Naive B cell (primary cell): Measurements from ENCODE around the gene P2RY6. TPM values are rescaled to one million over a fixed set of nuclear protein-coding genes. Genes with fewer than 3 reads are reported as not detected.

Experiments
- ATAC-seq, 2 donors: fragments of 150-1000 bp; cut with Tn5 transposase; 2 replicates each; pipeline ENCODE4 v1.10.0; 2021; ENCODE audit warnings: low read depth in 2 of 2, mild to moderate bottlenecking in 2 of 2, moderate library complexity in 2 of 2
- DNase-seq: peaks from one replicate; pipeline ENCODE4 v3.0.0; 2022
- H3K27ac Mint-ChIP-seq, 6 donors: one replicate each; pipeline ENCODE4 v1.8.0; 2020 to 2022; ENCODE audit warnings: mild to moderate bottlenecking in 6 of 6, mixed read lengths in 6 of 6, moderate library complexity in 5 of 6, inconsistent platforms in 2 of 6
- H3K27me3 Mint-ChIP-seq, 3 donors: one replicate each; pipeline ENCODE4 v1.8.0; 2021 to 2022; ENCODE audit warnings: mixed read lengths in 3 of 3, mild to moderate bottlenecking in 1 of 3
- H3K36me3 Mint-ChIP-seq, 2 donors: one replicate each; pipeline ENCODE4 v1.8.0; 2020 to 2022; ENCODE audit warnings: mixed read lengths in 2 of 2, inconsistent platforms in 1 of 2, mild to moderate bottlenecking in 1 of 2
- H3K4me1 Mint-ChIP-seq, 3 donors: one replicate each; pipeline ENCODE4 v1.8.0; 2020 to 2022; ENCODE audit warnings: mixed read lengths in 3 of 3, inconsistent platforms in 1 of 3, mild to moderate bottlenecking in 1 of 3, moderate library complexity in 1 of 3
- H3K4me3 Mint-ChIP-seq, 8 donors: one replicate each; pipeline ENCODE4 v1.8.0; 2020 to 2022; ENCODE audit warnings: mild to moderate bottlenecking in 8 of 8, mixed read lengths in 8 of 8, moderate library complexity in 8 of 8, inconsistent platforms in 2 of 8
- H3K9me3 Mint-ChIP-seq, 7 donors: one replicate each; pipeline ENCODE4 v1.8.0; 2020 to 2022; ENCODE audit warnings: mixed read lengths in 7 of 7, mild to moderate bottlenecking in 5 of 7, inconsistent platforms in 2 of 7, moderate library complexity in 1 of 7
- polyA plus RNA-seq, 6 donors: library from polyadenylated mRNA; unstranded; fragments of 300-500 nt; fragmentation: Illumina TruSeq; gene quantifications; one replicate each; pipeline ENCODE4 v1.2.3, GENCODE V29; 2021; ENCODE audit warnings: low read depth in 6 of 6

The P2RY6 gene
- polyA plus RNA-seq, 6 donors from 2014 or later: not detected

DNA sequence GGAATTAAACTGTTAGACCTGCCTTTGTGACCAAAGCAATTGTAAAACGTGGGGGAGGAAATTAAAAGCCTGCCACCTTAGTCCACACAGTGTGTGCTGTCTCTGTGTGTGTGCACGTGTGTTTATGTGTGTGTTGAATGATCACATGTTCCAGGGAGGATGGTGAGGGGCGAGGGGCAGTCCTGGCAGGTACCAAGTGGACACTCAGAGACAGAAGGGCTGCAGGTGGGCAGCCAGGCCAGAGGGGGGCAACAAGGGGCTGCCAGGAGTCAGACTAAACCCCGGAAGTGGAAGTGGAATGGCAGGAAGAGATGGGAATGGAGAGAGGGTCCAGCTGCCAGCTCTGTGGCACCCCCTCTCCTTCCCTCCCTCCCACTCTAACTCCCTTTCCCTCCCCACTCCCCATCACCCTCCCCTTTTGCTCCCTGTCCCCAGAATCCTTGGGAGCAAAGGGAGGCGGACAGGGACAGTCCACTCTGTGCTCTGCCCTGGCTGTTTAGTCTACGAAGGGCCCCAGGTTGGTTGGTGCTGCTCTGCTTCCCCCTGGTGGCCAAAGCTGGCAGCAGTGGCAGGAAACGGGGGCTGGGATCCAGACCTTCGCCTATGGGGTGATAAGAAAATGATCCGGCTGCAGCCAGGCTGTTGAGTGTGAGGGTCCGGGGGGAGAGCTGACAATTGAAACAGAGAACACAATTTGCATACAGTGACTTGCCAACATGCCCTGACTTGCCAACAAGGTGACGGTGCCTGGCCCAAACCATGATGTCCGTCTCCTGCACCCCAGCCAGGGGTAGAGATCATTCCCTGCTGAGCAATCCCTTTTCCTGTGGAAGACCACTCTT is 29.7 kb upstream of the P2RY6 start:
- no peak overlapping the region for H3K27ac Mint-ChIP-seq
- ATAC-seq (peak; percentile 71 to 94), DNase-seq (peak; percentile 67)
- no peaks in the 10 kb centered on the region for H3K9me3 Mint-ChIP-seq
- no peaks in the 10 kb centered on the region for H3K36me3 Mint-ChIP-seq
- peaks cover 0 to 5% (median 0%) of the 10 kb centered on the region in 3 donors for H3K27me3 Mint-ChIP-seq
- peaks cover 0 to 7% (median 2%) of the 10 kb centered on the region in 3 donors for H3K4me1 Mint-ChIP-seq
- H3K4me3 Mint-ChIP-seq: no peak overlapping the region

DNA sequence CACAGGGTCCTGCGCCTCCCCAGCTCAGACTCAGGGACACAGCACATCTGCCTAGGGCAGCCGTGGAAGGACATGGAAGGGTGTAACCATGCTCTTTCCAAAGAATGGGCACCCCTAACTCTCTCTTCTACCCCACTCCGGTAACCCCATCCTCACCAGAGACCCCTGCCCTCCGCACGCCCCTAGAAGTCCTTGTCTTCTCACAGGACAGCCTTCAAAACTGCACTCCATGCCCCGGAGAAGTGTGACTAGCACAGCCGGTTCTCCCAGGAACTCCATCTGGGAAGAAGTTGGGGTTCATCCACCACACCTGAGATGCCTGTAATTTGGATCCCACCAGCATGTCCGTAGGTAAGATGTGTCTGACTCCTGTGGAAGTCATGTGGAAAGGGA is 29.0 kb upstream of the P2RY6 start:
- Mint-ChIP-seq H3K4me1 (peaks cover 0 to 7% (median 2%) of the 10 kb centered on the region in 3 donors), H3K27me3 (no peaks in the 10 kb centered on the region), H3K9me3 (no peaks in the 10 kb centered on the region), H3K27ac (no peak overlapping the region), H3K36me3 (no peaks in the 10 kb centered on the region), H3K4me3 (no peak overlapping the region)
- ATAC-seq: no peak
- no peak for DNase-seq

DNA sequence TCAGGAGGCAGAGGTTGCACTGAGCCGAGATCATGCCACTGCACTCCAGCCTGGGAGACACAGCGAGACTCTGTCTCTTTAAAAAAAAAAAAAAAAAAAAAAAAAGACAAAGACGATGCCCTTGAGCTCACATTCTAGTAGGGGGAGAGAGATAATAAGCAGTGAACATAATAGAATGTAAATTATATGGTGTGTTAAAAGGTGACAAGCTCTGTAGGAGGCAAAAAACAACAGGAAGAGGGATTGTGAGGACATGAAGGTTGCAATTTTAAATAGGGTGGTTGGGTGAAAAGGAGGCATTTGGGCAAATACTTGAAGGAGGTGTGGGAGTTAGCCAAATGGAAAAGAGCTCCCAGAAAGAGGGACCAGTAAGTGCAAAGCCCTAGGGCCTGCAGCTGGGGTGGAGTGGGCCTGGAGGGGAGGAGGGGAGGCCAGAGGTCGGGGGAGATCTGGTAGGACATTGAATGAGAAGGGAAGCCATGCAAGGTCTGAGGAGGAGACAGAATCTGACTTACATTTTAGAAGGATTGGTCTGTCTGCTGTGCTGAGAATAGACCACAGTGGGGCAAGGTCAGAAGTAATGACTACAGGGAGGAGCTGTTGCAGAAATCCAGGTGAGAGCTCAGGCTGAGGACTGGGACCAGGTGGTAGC is 27.4 kb upstream of the P2RY6 start:
- DNase-seq (no peak), ATAC-seq (no peak)
- Mint-ChIP-seq H3K27ac (no peak overlapping the region), H3K4me3 (no peak overlapping the region), H3K4me1 (peaks cover 0 to 7% (median 2%) of the 10 kb centered on the region in 3 donors), H3K27me3 (no peaks in the 10 kb centered on the region), H3K36me3 (no peaks in the 10 kb centered on the region), H3K9me3 (no peaks in the 10 kb centered on the region)

DNA sequence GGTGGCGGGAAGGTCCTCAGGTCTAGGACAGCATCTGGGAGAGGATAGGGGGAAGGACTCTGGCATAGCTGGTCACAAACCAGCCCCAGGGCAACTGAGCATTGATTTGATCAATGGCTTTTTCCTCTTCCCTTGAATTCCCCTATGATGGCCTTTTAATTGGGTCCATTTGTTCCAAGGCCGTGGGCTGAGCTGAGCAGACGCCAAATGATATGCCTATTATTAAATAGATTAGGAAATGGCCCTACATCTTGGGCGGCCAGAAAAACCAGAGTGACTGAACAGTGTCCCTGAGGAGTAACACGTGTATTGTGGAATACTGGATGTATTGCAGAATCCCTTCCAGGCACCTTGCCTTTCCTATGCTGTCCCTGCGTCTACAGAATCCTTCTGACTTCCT is 26.7 kb upstream of the P2RY6 start:
- Mint-ChIP-seq H3K4me1 (peaks cover 0 to 7% (median 2%) of the 10 kb centered on the region in 3 donors), H3K36me3 (no peaks in the 10 kb centered on the region), H3K27me3 (no peaks in the 10 kb centered on the region), H3K27ac (no peak overlapping the region), H3K4me3 (no peak overlapping the region), H3K9me3 (no peaks in the 10 kb centered on the region)
- ATAC-seq: no peak
- no peak for DNase-seq

DNA sequence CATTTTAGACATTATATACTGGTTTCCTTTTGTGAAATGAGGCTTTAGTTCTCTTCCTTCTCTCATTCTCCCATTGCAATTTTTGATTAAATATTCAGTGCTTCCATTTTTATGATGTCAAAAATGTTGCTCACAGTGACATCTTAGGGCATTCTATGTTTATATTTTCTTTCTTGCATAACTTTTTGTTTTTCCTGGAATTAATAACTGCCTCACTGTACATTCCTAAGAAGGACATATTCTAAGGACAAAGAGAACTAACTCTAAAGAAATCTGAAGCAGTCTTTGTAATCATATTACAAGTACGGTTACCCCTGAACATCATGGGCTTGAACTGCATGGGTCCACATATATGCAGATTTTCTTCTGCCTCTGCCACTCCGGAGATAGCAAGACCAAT is 25.8 kb upstream of the P2RY6 start:
- no peak for DNase-seq
- H3K9me3 Mint-ChIP-seq: no peaks in the 10 kb centered on the region
- H3K27me3 Mint-ChIP-seq: no peaks in the 10 kb centered on the region
- H3K4me3 Mint-ChIP-seq: no peak overlapping the region
- H3K27ac Mint-ChIP-seq: peak overlapping the region in 1 of 6 donors; percentile 25
- H3K36me3 Mint-ChIP-seq: no peaks in the 10 kb centered on the region
- no peak for ATAC-seq
- H3K4me1 Mint-ChIP-seq: peaks cover 0 to 7% (median 2%) of the 10 kb centered on the region in 3 donors

DNA sequence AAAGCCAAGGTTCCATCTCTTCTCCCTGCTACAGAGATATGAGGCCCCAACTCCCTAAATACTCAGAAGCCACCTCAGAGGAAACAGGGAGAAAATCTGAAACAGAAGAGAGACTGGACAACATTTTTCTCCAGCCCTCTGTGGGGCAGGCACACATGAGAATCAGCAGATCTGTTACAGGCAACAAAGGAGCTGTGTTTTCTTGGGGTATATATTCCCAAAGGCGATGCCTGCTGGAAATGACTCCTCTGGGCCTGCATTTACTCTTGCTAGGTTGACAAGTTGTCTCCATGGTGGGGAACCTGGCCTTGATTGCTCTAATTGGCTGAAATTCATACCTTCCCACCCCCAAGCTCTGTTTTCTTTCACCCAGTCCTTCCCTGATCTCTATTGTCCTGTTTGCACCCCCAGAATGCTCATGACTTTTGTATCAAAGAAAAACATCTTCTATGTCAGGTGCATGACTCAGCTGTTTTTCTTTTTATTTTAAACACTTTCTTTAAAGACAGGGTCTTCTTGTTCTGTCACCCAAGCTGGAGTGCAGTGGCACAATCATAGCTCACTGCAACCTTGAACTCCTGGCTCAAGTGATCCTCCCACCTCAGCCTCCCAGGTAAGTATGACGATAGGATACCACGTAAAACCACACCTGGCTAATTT is 23.5 kb upstream of the P2RY6 start:
- no peaks in the 10 kb centered on the region for H3K9me3 Mint-ChIP-seq
- H3K4me1 Mint-ChIP-seq: peaks cover 0 to 2% (median 0%) of the 10 kb centered on the region in 3 donors
- no peak overlapping the region for H3K4me3 Mint-ChIP-seq
- ATAC-seq (no peak), DNase-seq (no peak)
- H3K27ac Mint-ChIP-seq: peak overlapping the region in 1 of 6 donors; percentile 21
- H3K36me3 Mint-ChIP-seq: no peaks in the 10 kb centered on the region
- H3K27me3 Mint-ChIP-seq: no peaks in the 10 kb centered on the region

DNA sequence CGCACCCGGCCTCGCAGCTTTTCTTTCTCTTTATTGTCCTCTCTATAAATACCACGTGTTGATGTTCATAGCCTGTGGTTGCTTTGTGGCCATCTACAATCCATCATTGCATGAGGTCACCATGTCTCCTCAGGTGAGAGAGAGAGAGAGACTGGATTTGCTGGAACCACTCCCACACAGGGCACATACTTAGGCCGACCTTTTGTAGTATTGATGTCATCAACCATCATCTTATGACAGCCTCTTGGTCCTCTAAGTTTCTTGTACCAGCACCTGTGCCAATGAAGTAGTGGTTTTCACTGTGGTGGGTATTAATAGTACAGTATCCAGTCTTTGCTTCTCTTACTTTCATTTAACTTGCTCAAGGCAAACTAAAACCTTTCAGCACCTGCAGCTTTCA is 22.8 kb upstream of the P2RY6 start:
- Mint-ChIP-seq H3K27me3 (no peaks in the 10 kb centered on the region), H3K36me3 (no peaks in the 10 kb centered on the region), H3K4me3 (no peak overlapping the region), H3K9me3 (no peaks in the 10 kb centered on the region), H3K27ac (no peak overlapping the region), H3K4me1 (peaks cover 0 to 2% (median 0%) of the 10 kb centered on the region in 3 donors)
- ATAC-seq (peak; percentile 57 to 68), DNase-seq (no peak)

DNA sequence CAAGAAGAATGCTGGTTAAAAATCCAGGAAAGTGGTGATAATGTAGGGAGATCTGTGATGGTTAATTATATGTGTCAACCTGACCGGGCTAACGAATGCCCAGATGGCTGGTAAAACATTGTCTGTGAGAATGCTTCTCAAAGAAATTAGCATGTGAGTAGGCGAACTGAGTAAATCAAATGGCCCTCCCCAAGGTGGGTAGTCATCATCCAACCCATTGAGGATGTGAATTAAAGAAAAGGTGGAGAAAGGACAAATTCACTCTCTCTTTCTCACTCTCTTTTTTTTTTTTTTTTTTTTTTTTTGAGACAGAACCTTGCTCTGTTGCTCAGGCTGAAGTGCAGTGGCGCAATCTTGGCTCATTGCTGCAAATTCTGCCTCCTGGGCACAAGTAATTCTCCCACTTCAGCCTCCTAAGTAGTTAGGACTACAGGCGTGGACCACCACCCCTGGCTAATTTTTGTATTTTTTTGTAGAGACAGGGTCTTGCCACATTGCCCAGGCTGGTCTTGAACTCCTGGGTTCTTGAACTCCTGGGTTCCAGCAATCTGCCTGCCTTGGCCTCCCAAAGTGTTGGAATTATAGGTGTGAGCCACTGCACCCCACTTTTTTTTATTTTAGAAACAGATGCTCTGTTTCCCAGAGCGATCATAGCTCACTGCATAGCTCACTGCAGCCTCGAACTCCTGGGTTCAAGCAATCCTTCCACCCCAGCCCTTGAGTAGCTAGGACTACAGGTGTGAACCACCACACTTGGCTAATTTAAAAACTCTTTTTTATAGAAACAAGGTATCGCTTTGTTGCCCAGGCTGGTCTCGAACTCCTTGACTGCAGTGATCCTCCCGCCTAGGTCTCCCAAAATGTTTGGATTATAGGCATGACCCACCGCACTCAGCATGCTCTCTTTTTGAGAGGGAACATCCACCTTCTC is 22.0 kb upstream of the P2RY6 start:
- Mint-ChIP-seq H3K27ac (no peak overlapping the region), H3K4me1 (peaks cover 0 to under 1% (median 0%) of the 10 kb centered on the region in 3 donors), H3K9me3 (no peaks in the 10 kb centered on the region), H3K36me3 (no peaks in the 10 kb centered on the region), H3K27me3 (no peaks in the 10 kb centered on the region), H3K4me3 (no peak overlapping the region)
- no peak for ATAC-seq
- DNase-seq: no peak

DNA sequence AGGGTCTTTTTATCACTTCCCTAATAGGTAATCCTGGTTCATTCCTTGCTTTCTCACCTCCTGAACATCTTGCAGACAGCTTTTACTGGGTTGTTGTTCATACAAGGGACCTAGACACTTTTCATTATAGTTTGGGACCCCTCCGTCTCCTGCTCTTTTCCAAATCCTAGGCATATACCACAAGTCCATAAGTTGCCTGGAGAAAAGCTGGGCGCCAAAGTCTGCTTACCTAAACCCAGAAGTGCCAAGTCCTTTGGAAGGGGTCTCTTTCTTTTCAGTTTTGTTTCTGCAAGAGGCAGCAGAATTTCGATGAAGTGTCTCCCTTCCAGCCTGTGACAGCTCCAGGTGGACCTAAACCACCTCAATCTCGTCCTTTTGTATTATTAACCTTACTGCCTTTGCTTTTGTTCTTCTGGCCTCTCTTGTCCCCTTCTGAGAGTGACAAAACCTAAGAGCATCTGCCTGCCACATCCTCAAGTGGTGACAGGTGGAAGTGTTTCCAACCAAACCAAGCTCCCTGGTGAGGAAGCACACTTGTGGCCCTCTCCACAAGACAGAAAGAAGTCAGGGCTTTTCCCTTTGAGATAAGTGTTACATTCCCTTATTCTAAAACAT is 19.5 kb upstream of the P2RY6 start:
- Mint-ChIP-seq H3K4me1 (no peaks in the 10 kb centered on the region), H3K36me3 (no peaks in the 10 kb centered on the region), H3K4me3 (no peak overlapping the region), H3K27ac (no peak overlapping the region), H3K9me3 (no peaks in the 10 kb centered on the region), H3K27me3 (no peaks in the 10 kb centered on the region)
- peak in 1 of 2 donors; percentile 69 for ATAC-seq
- no peak for DNase-seq

DNA sequence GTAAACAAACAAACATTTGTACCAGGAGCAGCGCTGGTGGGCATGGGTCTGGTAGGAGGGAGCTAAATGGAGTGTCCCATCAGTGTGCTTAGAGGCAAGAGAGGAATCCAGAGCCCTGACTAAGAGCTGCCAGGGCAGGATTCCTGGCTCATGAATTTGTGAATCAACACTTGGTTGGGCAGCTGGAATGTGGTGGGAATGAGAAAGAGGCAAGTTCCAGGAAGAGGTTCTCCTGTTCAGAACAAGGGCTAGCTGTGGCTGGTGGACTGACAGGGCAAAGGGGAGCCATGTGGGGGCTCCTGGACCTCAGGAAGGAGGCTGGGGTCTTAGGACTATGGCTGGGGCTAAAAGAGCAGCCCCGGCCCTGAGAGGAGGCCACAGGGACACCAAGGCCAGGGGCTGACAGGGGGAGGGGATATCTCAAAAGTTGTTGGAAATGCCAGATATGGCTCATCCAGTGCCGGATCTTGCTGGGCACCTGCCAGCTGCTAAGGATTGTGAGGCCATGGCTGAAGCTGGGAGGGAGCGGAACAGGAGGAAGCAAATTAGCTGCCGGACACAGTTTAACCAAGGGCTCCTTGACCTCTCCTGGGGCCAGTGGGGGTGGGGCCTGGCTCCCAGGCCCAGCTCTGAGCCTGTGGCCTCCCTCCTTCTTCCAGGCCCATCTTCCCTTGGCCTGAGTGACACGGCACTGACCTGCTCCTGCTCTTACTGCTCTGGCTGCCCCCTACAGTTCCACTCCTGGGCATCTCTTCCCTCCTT is 14.6 kb upstream of the P2RY6 start:
- Mint-ChIP-seq H3K36me3 (no peaks in the 10 kb centered on the region), H3K4me3 (peak overlapping the region in 1 of 8 donors; percentile 74), H3K27ac (no peak overlapping the region), H3K9me3 (no peaks in the 10 kb centered on the region), H3K27me3 (peaks cover 8 to 18% (median 16%) of the 10 kb centered on the region in 3 donors), H3K4me1 (no peaks in the 10 kb centered on the region)
- DNase-seq (no peak), ATAC-seq (no peak)

DNA sequence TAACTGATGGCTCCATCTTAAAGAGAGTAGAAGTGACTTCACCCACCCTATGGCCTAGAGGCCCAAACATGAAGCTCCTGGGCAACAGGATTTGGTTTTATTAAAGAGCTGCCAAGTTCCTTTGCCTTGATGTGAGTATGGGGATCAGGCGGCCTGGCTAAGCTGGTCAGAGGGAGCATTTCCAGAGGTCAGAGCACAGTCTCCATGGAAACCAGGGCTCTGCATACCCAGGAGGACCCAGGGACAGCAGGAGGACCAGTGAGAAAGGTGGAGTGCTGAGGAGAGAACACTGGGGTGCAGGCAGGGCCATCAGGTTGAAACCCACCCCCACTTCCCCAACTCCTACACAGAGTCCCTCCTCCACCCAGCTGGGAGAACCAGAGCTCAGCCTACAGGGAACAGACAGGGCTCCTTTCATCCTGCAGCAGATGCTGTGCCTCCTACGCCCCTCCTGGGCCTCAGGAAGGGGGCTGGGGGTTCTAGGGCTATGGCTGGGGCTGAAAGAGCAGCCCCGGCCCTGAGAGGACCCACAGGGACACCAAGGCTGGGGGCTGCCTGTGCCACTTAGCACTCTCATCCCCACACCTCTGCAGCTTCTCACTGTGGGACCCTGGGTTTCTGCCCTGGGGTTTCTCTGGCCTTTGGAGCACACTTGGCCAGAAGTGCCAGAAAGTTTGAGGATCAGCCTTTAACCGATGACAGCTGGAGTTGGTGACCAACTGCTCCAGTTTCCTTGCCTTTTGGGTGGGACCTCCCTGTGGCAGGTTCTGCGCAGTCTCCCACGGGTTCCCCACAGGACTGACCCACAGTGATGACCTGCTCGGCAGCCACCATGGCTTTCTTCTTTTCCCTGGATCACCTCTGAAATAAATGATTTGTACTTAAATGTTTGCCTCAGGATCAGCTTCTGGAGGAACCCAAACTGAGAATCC is 13.8 kb upstream of the P2RY6 start:
- Mint-ChIP-seq H3K27ac (no peak overlapping the region), H3K9me3 (no peaks in the 10 kb centered on the region)
- ATAC-seq: no peak

More for the DNA sequence above, 13.8 kb upstream of the P2RY6 start:
- Mint-ChIP-seq H3K4me1 (no peaks in the 10 kb centered on the region), H3K36me3 (no peaks in the 10 kb centered on the region), H3K4me3 (no peak overlapping the region), H3K27me3 (peaks cover 13 to 26% (median 24%) of the 10 kb centered on the region in 3 donors)
- no peak for DNase-seq
